Esophagus muscularis mucosa (tissue), 4 donors: ENCODE results near the gene CPT1A.

Experiments used
- EP300 ChIP-seq: sonication (generic); formaldehyde crosslinking; IDR thresholded peaks from one replicate; pipeline ENCODE4 v1.6.1; 2017; ENCODE audit warnings: antibody characterized with exemption
- POLR2A ChIP-seq: fragments of 450-650 bp; IDR thresholded peaks from one replicate; pipeline ENCODE4 v1.6.1; 2017; ENCODE audit warnings: antibody characterized with exemption, moderate library complexity, mild to moderate bottlenecking, low read depth
- POLR2AphosphoS5 ChIP-seq, 2 donors: sonication (generic); formaldehyde crosslinking; IDR thresholded peaks; one replicate each; pipeline ENCODE4 v1.6.1; 2017; ENCODE audit warnings: antibody characterized with exemption in 2 of 2
- TF ChIP-seq, protein P1 (sequence below), 3 experiments: fragments of 200-600 bp in 2 of 3; fragments of 450-650 bp in 1 of 3; sonication (generic) in 2 of 3; IDR thresholded peaks; one replicate each; pipeline ENCODE4 v1.5.1; 2017 to 2019; ENCODE audit warnings: antibody characterized with exemption in 3 of 3, mild to moderate bottlenecking in 2 of 3, moderate library complexity in 1 of 3

DNA sequence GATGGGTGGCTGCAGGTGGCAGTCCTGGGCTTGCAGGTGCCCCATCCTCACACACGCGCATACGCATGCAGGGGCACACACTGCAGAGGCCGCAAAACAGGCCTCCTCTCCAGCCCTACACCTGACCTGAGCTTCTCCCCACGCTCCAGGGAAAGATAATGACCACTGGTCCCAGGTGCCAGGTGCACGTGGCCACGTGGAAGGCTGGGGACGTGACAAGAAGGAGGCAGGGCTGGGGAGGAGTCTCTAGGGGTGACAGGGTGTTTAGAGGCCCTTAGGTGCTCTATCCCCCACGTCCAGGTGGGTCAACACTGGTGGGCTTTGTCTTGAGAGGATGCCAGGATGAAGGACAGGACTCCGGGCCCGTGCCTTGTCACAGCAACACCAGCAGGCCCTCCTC, 23.5 kb upstream of the CPT1A start:
- TF ChIP-seq POLR2A (no peak), POLR2AphosphoS5 (IDR thresholded peaks at IDR 0.05) (no peak), EP300 (no peak)
- TF ChIP-seq, protein P1, sequence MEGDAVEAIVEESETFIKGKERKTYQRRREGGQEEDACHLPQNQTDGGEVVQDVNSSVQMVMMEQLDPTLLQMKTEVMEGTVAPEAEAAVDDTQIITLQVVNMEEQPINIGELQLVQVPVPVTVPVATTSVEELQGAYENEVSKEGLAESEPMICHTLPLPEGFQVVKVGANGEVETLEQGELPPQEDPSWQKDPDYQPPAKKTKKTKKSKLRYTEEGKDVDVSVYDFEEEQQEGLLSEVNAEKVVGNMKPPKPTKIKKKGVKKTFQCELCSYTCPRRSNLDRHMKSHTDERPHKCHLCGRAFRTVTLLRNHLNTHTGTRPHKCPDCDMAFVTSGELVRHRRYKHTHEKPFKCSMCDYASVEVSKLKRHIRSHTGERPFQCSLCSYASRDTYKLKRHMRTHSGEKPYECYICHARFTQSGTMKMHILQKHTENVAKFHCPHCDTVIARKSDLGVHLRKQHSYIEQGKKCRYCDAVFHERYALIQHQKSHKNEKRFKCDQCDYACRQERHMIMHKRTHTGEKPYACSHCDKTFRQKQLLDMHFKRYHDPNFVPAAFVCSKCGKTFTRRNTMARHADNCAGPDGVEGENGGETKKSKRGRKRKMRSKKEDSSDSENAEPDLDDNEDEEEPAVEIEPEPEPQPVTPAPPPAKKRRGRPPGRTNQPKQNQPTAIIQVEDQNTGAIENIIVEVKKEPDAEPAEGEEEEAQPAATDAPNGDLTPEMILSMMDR (IDR thresholded peaks at IDR 0.05) = no peak
